ENCODE measurements around the gene DLX1. TPM values are rescaled to one million over a fixed set of nuclear protein-coding genes. Genes with fewer than 3 reads are reported as not detected.

DLX1 gene
- total RNA-seq (2022; extraction: Qiagen RNA extraction; ENCODE audit: low read depth) = 2.0 to 3.4 TPM (median 3.1 TPM) in 5 replicates

GRCh38 chr2:172085460-172086159 lies at the start of gene DLX1:
Gene DLX1 (plus strand): TSS chr2:172085507. CDS start chr2:172085678, 171 bp downstream.

DNA sequence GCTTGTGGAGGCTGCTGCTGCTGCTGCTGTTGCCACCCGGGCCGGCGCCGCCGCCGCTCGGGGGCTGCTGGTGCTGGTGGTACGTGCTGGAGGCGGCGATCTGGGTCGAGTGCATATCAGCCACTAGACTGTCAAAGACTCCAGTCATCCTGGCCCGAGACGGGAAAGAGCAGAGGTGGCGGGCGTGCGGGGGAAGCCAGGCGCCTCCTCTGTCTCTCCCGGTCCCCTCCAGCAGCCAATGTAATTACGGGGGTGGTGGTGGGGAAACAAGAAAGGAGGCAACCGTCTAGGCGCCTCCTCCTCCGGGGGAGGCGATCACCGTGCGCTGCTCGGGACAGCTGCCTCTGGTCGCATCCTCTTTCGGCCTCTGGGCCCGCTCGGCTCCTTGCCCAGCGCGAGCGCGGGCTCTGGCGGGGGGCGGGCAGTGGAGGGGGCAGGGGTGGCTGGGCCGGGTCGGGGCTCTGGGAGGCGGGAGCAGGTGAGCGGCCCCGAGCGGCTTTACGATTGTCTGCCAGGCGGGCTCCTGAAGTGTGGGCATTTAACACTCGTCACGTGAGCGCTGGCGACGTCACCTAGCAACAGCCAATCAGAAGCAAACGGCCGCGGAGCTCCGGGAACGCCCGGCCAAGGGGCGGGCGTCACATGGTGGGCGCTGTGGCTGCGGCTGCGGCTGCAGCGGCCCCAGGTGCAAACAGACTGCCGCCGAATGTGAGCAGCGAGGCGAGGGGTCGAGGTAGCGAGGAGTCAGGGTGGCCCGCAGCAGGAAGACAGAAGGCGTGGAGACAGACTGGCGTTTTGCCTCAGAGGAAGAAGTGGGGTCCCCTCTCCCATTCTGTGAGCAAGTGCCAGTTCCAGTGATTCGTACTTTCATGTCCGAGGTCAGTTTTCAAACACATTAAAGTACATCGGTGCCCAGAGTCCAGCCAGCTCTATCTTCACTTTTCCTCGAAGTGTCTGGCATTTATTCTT lies 17.4 kb downstream of the DLX1 start, which contains the start of gene DLX2:
Gene DLX2 (minus strand): TSS at position 510 of the 969 bp plus-strand sequence. CDS start 362 bp downstream, at position 148.

Other genes with a start within 250 kb of the DLX1 start
- gene SLC25A12, start 191.3 kb upstream of the DLX1 start, total RNA-seq (2022; extraction: Qiagen RNA extraction; ENCODE audit: low read depth) = 12.9 to 15.4 TPM (median 13.9 TPM) in 5 replicates
- gene HAT1, start 163.0 kb upstream of the DLX1 start, total RNA-seq (2022; extraction: Qiagen RNA extraction; ENCODE audit: low read depth) = 62.7 to 76.1 TPM (median 72.4 TPM) in 5 replicates
- gene METAP1D, start 85.6 kb upstream of the DLX1 start, total RNA-seq (2022; extraction: Qiagen RNA extraction; ENCODE audit: low read depth) = 2.2 to 3.1 TPM (median 2.6 TPM) in 5 replicates
- gene DLX2, start 17.4 kb downstream of the DLX1 start, total RNA-seq (2022; extraction: Qiagen RNA extraction; ENCODE audit: low read depth) = 0.40 to 0.81 TPM (median 0.61 TPM) in 5 replicates

Data from A549 treated with GW870086 at 1 μM for 4 hours (cell line).